DND-41 (cell line): ENCODE measurements around the gene CTNS.

Source experiments
- ATAC-seq: fragments of 200-7000 bp; cut with Tn5 transposase; 3 replicates; pipeline ENCODE4 v1.9.1; 2021; ENCODE audit warnings: low read depth; ENCODE audit not compliant: insufficient read depth
- DNase-seq: peaks from one replicate; pipeline ENCODE4 v3.0.0-alpha.2; 2020
- H2AFZ ChIP-seq: 2 replicates; pipeline ENCODE4 v1.6.0; 2012; ENCODE audit warnings: low read depth, low read length
- H3K27ac ChIP-seq: 2 replicates; pipeline ENCODE4 v1.5.1; 2012; ENCODE audit warnings: low read length, inconsistent platforms
- H3K27me3 ChIP-seq: fragments of 200-600 bp; sonication (generic); 2 replicates; pipeline ENCODE4 v1.6.0; 2012; ENCODE audit warnings: low read length, mild to moderate bottlenecking, inconsistent platforms; ENCODE audit not compliant: insufficient read depth, poor library complexity
- H3K36me3 ChIP-seq: 2 replicates; pipeline ENCODE4 v1.5.1; 2012; ENCODE audit warnings: low read length, inconsistent platforms; ENCODE audit not compliant: insufficient read depth
- H3K4me1 ChIP-seq: 2 replicates; pipeline ENCODE4 v1.5.1; 2012; ENCODE audit warnings: mild to moderate bottlenecking, low read length; ENCODE audit not compliant: insufficient read depth
- H3K4me2 ChIP-seq: 2 replicates; pipeline ENCODE4 v1.6.0; 2012; ENCODE audit warnings: mild to moderate bottlenecking, moderate library complexity, low read length, inconsistent platforms; ENCODE audit not compliant: insufficient read depth
- H3K4me3 ChIP-seq, 2 experiments: fragments of 200-600 bp in 1 of 2; shearing (Covaris generic) in 1 of 2; 2 replicates each; pipeline ENCODE4 v1.5.1; 2012 to 2016; ENCODE audit warnings: inconsistent platforms in 2 of 2, low read length in 2 of 2, mild to moderate bottlenecking in 2 of 2, low read depth in 1 of 2, moderate library complexity in 1 of 2
- H3K79me2 ChIP-seq: 2 replicates; pipeline ENCODE4 v1.6.0; 2012; ENCODE audit warnings: low read length, inconsistent platforms; ENCODE audit not compliant: insufficient read depth
- H3K9ac ChIP-seq: 2 replicates; pipeline ENCODE4 v1.6.0; 2012; ENCODE audit warnings: low read depth, mild to moderate bottlenecking, inconsistent platforms, low read length, moderate library complexity
- H3K9me3 ChIP-seq: 2 replicates; pipeline ENCODE4 v1.5.1; 2012; ENCODE audit warnings: low read length, moderate library complexity, mild to moderate bottlenecking, inconsistent platforms; ENCODE audit not compliant: insufficient read depth, severe bottlenecking
- H4K20me1 ChIP-seq: 2 replicates; pipeline ENCODE4 v1.6.0; 2012; ENCODE audit warnings: low read length; ENCODE audit not compliant: insufficient read depth
- EZH2 ChIP-seq: IDR thresholded peaks from 3 replicates; pipeline ENCODE4 v1.6.1; 2012; ENCODE audit warnings: borderline replicate concordance, low read depth, mild to moderate bottlenecking, moderate library complexity, low read length, inconsistent platforms; ENCODE audit not compliant: severe bottlenecking
- TF ChIP-seq, protein P1 (sequence below): IDR thresholded peaks from 2 replicates; pipeline ENCODE4 v1.5.1; 2012; ENCODE audit warnings: borderline replicate concordance, low read length, moderate library complexity, mild to moderate bottlenecking; ENCODE audit not compliant: poor library complexity, severe bottlenecking; ENCODE audit errors: extremely low read depth

Gene CTNS

DNA sequence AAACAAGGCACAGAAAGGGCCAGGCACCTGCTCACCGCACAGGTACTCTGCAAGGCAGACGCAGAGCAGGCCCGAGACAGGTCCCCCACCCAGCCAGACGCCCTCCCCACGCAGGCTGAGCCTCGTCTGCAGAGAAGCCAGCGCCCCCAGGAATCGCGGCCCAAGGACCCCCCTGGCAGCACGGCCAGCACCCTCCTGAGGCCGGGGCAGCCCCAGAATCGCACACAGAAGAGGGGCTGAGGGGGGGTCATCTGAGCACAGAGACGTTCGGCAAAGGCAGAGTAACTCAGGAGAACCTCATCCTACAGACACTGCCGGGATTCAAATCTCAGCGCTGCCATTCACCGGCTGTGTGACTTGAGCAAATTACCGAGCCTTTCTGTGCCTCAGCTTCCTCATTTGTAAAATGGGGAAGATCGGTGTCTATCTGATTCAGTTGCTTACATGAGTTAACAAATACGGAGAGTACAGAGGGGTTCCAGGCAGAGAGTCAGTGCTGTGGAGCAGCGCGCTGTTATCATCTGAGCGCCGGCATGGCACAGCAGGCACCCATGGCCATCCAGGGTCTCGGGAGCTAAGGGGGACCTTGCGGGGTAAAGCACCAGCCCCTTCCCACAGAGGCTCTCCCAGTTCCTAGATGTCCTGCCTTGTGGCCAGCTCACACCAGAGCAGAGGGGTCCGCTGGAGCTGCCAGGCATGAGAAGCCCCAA is 42.4 kb downstream of the CTNS start:
- H3K4me1 ChIP-seq, result no peaks in the 10 kb centered on the region
- TF ChIP-seq, protein P1, sequence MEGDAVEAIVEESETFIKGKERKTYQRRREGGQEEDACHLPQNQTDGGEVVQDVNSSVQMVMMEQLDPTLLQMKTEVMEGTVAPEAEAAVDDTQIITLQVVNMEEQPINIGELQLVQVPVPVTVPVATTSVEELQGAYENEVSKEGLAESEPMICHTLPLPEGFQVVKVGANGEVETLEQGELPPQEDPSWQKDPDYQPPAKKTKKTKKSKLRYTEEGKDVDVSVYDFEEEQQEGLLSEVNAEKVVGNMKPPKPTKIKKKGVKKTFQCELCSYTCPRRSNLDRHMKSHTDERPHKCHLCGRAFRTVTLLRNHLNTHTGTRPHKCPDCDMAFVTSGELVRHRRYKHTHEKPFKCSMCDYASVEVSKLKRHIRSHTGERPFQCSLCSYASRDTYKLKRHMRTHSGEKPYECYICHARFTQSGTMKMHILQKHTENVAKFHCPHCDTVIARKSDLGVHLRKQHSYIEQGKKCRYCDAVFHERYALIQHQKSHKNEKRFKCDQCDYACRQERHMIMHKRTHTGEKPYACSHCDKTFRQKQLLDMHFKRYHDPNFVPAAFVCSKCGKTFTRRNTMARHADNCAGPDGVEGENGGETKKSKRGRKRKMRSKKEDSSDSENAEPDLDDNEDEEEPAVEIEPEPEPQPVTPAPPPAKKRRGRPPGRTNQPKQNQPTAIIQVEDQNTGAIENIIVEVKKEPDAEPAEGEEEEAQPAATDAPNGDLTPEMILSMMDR, result no peak
- TF ChIP-seq EZH2, result no peak
- DNase-seq (no peak), ATAC-seq (no peak)
- no peaks in the 10 kb centered on the region for H3K9me3 ChIP-seq
- H3K4me3 ChIP-seq, result no peak overlapping the region
- no peak overlapping the region for H3K9ac ChIP-seq
- no peaks in the 10 kb centered on the region for H3K36me3 ChIP-seq
- H3K4me2 ChIP-seq, result no peak overlapping the region
- H2AFZ ChIP-seq, result no peak overlapping the region
- H4K20me1 ChIP-seq, result no peaks in the 10 kb centered on the region; the same call in 1 of the 2 replicates
- no peaks in the 10 kb centered on the region for H3K79me2 ChIP-seq
- H3K27ac ChIP-seq, result no peak overlapping the region
- H3K27me3 ChIP-seq, result no peaks in the 10 kb centered on the region

- H3K9me3 ChIP-seq, result no peaks in the 10 kb centered on the region
- DNase-seq, result no peak
- no peak for ATAC-seq
- H2AFZ ChIP-seq, result no peak overlapping the region
- no peaks in the 10 kb centered on the region for H3K4me1 ChIP-seq
- no peaks in the 10 kb centered on the region; the same call in 1 of the 2 replicates for H4K20me1 ChIP-seq
- no peak overlapping the region for H3K4me3 ChIP-seq
- no peak overlapping the region for H3K27ac ChIP-seq
- H3K9ac ChIP-seq, result no peak overlapping the region
- no peaks in the 10 kb centered on the region for H3K27me3 ChIP-seq
- H3K36me3 ChIP-seq, result no peaks in the 10 kb centered on the region
- TF ChIP-seq, protein P1, result no peak
- no peak for TF ChIP-seq EZH2
- no peaks in the 10 kb centered on the region for H3K79me2 ChIP-seq
- no peak overlapping the region for H3K4me2 ChIP-seq
Observed at GRCh38 chr17:3679531-3680126, 43.1 kb downstream of the CTNS start.

- Histone ChIP-seq H2AFZ (no peak overlapping the region), H3K4me2 (no peak overlapping the region), H4K20me1 (no peaks in the 10 kb centered on the region; the same call in 1 of the 2 replicates), H3K4me3 (no peak overlapping the region), H3K4me1 (no peaks in the 10 kb centered on the region), H3K9ac (no peak overlapping the region), H3K79me2 (no peaks in the 10 kb centered on the region), H3K27ac (no peak overlapping the region), H3K27me3 (no peaks in the 10 kb centered on the region), H3K9me3 (no peaks in the 10 kb centered on the region), H3K36me3 (no peaks in the 10 kb centered on the region)
- ATAC-seq (no peak), DNase-seq (no peak)
- TF ChIP-seq EZH2, result no peak
- TF ChIP-seq, protein P1, result no peak
Observed at GRCh38 chr17:3681057-3681456, 44.5 kb downstream of the CTNS start.
